Endothelial cell of umbilical vein (primary cell): ENCODE data around the gene FGF9. TPM values are rescaled to one million over a fixed set of nuclear protein-coding genes. Genes with fewer than 3 reads are reported as not detected.

Experiments
- BruUV-seq: library from RNA; stranded (reverse); fragments of 400-500 nt; replicated peaks from 2 replicates; lab custom pipeline; 2021; lab: Mats Ljungman, UMichigan
- CTCF ChIA-PET: fragments of 300-600, 350-600 bp; sonication (Branson Sonifier 250); formaldehyde crosslinking; loops from one replicate; lab custom pipeline; 2021; ENCODE audit warnings: antibody characterized with exemption, inconsistent platforms; lab: Charles Lee
- POLR2A ChIA-PET: fragments of 300-600, 350-600 bp; sonication (Branson Sonifier 250); formaldehyde crosslinking; loops from one replicate; lab custom pipeline; 2021; ENCODE audit warnings: antibody characterized with exemption, inconsistent platforms; lab: Charles Lee
- DNase-seq: peaks from one replicate; pipeline ENCODE4 v3.0.0-alpha.2; 2011; ENCODE audit warnings: low read depth, low spot score
- FAIRE-seq: peaks from 2 replicates; lab custom pipeline; 2011; peaks lifted over from hg19 to GRCh38; lab: Jason Lieb, UNC
- H2AFZ ChIP-seq: 2 replicates; pipeline ENCODE4 v1.6.0; 2012; ENCODE audit warnings: low read depth, low read length, control low read depth, inconsistent platforms
- H3K27ac ChIP-seq: 2 replicates; pipeline ENCODE4 v1.5.1; 2011; ENCODE audit warnings: low read depth, mild to moderate bottlenecking, control low read depth, low read length, moderate library complexity; ENCODE audit not compliant: insufficient read depth
- H3K27me3 ChIP-seq, 2 experiments: 2 replicates each; pipeline versions ENCODE4 v1.6.0 to v1.6.1; 2011; ENCODE audit warnings: low read length in 2 of 2, mixed read lengths in 1 of 2; ENCODE audit not compliant: control insufficient read depth in 2 of 2, insufficient read depth in 2 of 2
- H3K36me3 ChIP-seq, 2 experiments: 2 replicates in 1 of 2; 3 replicates in 1 of 2; pipeline ENCODE4 v1.5.1; 2011; ENCODE audit warnings: low read length in 2 of 2, mild to moderate bottlenecking in 1 of 2, moderate library complexity in 1 of 2; ENCODE audit not compliant: control insufficient read depth in 2 of 2, insufficient read depth in 2 of 2; ENCODE audit errors: extremely low read depth in 1 of 2
- H3K4me1 ChIP-seq: 3 replicates; pipeline ENCODE4 v1.5.1; 2011; ENCODE audit warnings: mild to moderate bottlenecking, low read length; ENCODE audit not compliant: control insufficient read depth, insufficient read depth; ENCODE audit errors: extremely low read depth
- H3K4me2 ChIP-seq: 2 replicates; pipeline ENCODE4 v1.6.1; 2011; ENCODE audit warnings: low read length, control low read depth, mixed read lengths; ENCODE audit not compliant: insufficient read depth
- H3K4me3 ChIP-seq, 3 experiments: fragments of 200-600 bp in 1 of 3; sonication (generic), shearing (Covaris generic) in 1 of 3; replicated peaks in 1 of 3; 2 replicates each; pipeline ENCODE4 v1.5.1; 2011 to 2016; ENCODE audit warnings: control low read depth in 3 of 3, low read length in 3 of 3, mild to moderate bottlenecking in 2 of 3, inconsistent platforms in 1 of 3, low read depth in 1 of 3, moderate library complexity in 1 of 3; ENCODE audit not compliant: insufficient read depth in 1 of 3
- H3K79me2 ChIP-seq: 2 replicates; pipeline ENCODE4 v1.6.0; 2012; ENCODE audit warnings: low read length, inconsistent platforms; ENCODE audit not compliant: control insufficient read depth, insufficient read depth
- H3K9ac ChIP-seq: replicated peaks from 2 replicates; pipeline ENCODE3; 2011; ENCODE audit warnings: low read length, control low read depth; ENCODE audit not compliant: insufficient read depth; ENCODE audit errors: extremely low read depth
- H3K9me1 ChIP-seq: replicated peaks from 3 replicates; pipeline ENCODE4 v1.6.0; 2011; ENCODE audit warnings: mild to moderate bottlenecking, low read length; ENCODE audit not compliant: control insufficient read depth, insufficient read depth; ENCODE audit errors: extremely low read depth
- H3K9me3 ChIP-seq: replicated peaks from 2 replicates; pipeline ENCODE4 v1.5.1; 2012; ENCODE audit warnings: low read length, inconsistent platforms; ENCODE audit not compliant: control insufficient read depth, insufficient read depth
- H4K20me1 ChIP-seq: replicated peaks from 2 replicates; pipeline ENCODE3; 2011; ENCODE audit warnings: mild to moderate bottlenecking, low read length; ENCODE audit not compliant: control insufficient read depth, insufficient read depth; ENCODE audit errors: extremely low read depth
- EZH2 ChIP-seq: IDR thresholded peaks from 2 replicates; pipeline ENCODE4 v1.6.1; 2012; ENCODE audit warnings: borderline replicate concordance, low read depth, mild to moderate bottlenecking, moderate library complexity, low read length, inconsistent platforms; ENCODE audit not compliant: severe bottlenecking
- FOS ChIP-seq: IDR thresholded peaks from 2 replicates; pipeline ENCODE4 v1.6.1; 2011; ENCODE audit warnings: mild to moderate bottlenecking, low read length, moderate library complexity, borderline replicate concordance; ENCODE audit not compliant: insufficient read depth
- JUN ChIP-seq: IDR thresholded peaks from 2 replicates; pipeline ENCODE4 v1.6.1; 2011; ENCODE audit warnings: borderline replicate concordance, low read depth; ENCODE audit not compliant: insufficient read length, insufficient read depth
- MYC ChIP-seq: IDR thresholded peaks from one replicate; pipeline ENCODE4 v1.6.1; 2011; ENCODE audit warnings: mild to moderate bottlenecking, low read depth, low read length
- POLR2A ChIP-seq: IDR thresholded peaks from 2 replicates; pipeline ENCODE4 v1.6.1; 2012; ENCODE audit warnings: low read depth, mild to moderate bottlenecking, control low read depth, low read length
- POLR2AphosphoS5 ChIP-seq: IDR thresholded peaks from 2 replicates; pipeline ENCODE4 v1.6.1; 2012; ENCODE audit warnings: low read depth, mild to moderate bottlenecking, control low read depth, low read length, moderate library complexity; ENCODE audit not compliant: insufficient read depth
- dilution Hi-C: fragments of 300-500 bp; cut with MboI; formaldehyde crosslinking; loops from one replicate; pipeline ENCODE4 v1.15.0; 2019; ENCODE audit warnings: low sequenced_read_pairs; ENCODE audit not compliant: extremely low pct_ligation_motif_present
- intact Hi-C: fragments of 100-400 bp; cut with micrococcal nuclease; formaldehyde crosslinking; loops from one replicate; pipeline ENCODE4 v1.10.0; 2022
- polyA plus RNA-seq, 4 experiments: library from polyadenylated mRNA; depleted of rRNA in 3 of 4; stranded (reverse) in 3 of 4; unstranded in 1 of 4; fragments of >200 nt; gene quantifications; 2 replicates each; pipeline versions ENCODE4 v1.2.1 to v1.2.3, GENCODE V29; 2011 to 2012; ENCODE audit warnings: missing spikeins in 1 of 4
- total RNA-seq: library from RNA; stranded (reverse); gene quantifications from 2 replicates; pipeline ENCODE4 v1.2.3, GENCODE V29; 2021
- TF ChIP-seq, protein P1 (sequence below): IDR thresholded peaks from 2 replicates; pipeline ENCODE4 v1.6.1; 2011; ENCODE audit not compliant: insufficient read depth, insufficient read length

FGF9 gene
- total and polyA plus RNA-seq, 2 donors (not counting 3 experiments of a cell fraction or from before 2014, with no cell fraction given) = not detected

DNA sequence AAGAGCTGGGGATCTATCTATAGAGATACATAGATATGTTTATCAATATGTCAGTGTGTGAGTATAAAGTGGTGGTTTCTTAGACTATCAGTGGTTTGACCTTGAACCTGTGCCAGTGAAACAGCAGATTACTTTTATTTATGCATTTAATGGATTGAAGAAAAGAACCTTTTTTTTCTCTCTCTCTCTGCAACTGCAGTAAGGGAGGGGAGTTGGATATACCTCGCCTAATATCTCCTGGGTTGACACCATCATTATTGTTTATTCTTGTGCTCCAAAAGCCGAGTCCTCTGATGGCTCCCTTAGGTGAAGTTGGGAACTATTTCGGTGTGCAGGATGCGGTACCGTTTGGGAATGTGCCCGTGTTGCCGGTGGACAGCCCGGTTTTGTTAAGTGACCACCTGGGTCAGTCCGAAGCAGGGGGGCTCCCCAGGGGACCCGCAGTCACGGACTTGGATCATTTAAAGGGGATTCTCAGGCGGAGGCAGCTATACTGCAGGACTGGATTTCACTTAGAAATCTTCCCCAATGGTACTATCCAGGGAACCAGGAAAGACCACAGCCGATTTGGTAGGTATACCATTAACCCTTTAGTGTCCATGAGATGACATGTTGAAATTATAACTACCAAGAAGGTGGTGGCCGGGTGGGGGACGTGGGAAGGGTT, 880 bp downstream of the FGF9 start:
- no peaks in the 10 kb centered on the region for H4K20me1 ChIP-seq
- ChIA-PET POLR2A (no interaction called here), CTCF (interaction anchor here (1.3 to 4.0 kb wide), 2 partner anchors 34 to 1348 kb away, joined by 3 to 27 read pairs; no protein-coding TSS in a partner anchor)
- intact Hi-C loops = loop anchor here (2.0 to 5.0 kb wide), 2 partner anchors 69 to 374 kb away; no protein-coding TSS in a partner anchor
- no peaks in the 10 kb centered on the region for H3K79me2 ChIP-seq
- no peaks in the 10 kb centered on the region for H3K9me3 ChIP-seq
- no peaks in the 10 kb centered on the region for H3K9me1 ChIP-seq
- peaks cover 53 to 81% of the 10 kb centered on the region in 2 experiments for H3K27me3 ChIP-seq
- H3K4me2 ChIP-seq = peak overlapping the region; percentile 62
- no peak overlapping the region for H3K27ac ChIP-seq
- no peak overlapping the region for H2AFZ ChIP-seq
- DNase-seq (no peak), FAIRE-seq (no peak)
- BruUV-seq = no TSS peak
- H3K4me1 ChIP-seq = peaks cover 19% of the 10 kb centered on the region
- H3K36me3 ChIP-seq = no peaks in the 10 kb centered on the region
- TF ChIP-seq FOS (no peak), EZH2 (peak; percentile 70)
- no peak overlapping the region for H3K4me3 ChIP-seq
- dilution Hi-C loops = no loop called here
- no peak overlapping the region for H3K9ac ChIP-seq

DNA sequence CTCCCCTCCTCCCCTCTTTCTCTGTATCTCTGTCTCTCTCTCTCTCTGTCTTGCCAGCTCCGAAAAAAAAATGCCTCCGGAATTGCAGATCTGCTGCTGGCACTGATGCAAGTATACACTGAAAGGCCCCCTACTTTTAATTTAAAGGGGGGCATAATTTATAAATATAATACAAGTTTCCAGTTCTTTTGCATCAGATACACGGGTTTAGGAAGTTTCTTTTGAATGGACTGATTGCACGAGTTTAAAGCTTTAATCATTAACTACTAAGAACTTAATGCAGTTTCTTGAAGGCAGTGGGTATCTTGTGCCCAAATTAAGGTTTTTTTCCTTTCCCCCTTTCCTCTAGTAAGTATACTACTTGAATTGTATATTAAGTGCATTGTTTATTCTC, 1.4 kb downstream of the FGF9 start:
- Histone ChIP-seq H4K20me1 (no peaks in the 10 kb centered on the region), H3K4me2 (no peak overlapping the region), H3K4me1 (peaks cover 19% of the 10 kb centered on the region), H3K79me2 (no peaks in the 10 kb centered on the region), H3K36me3 (no peaks in the 10 kb centered on the region), H3K9ac (no peak overlapping the region), H3K9me1 (no peaks in the 10 kb centered on the region), H3K27ac (no peak overlapping the region), H3K4me3 (no peak overlapping the region), H2AFZ (no peak overlapping the region), H3K27me3 (peaks cover 57 to 85% of the 10 kb centered on the region in 2 experiments), H3K9me3 (no peaks in the 10 kb centered on the region)
- ChIA-PET POLR2A (no interaction called here), CTCF (no interaction called here)
- TF ChIP-seq EZH2 = no peak
- TF ChIP-seq POLR2AphosphoS5 = no peak
- TF ChIP-seq MYC = no peak
- TF ChIP-seq JUN = no peak
- no peak for TF ChIP-seq POLR2A
- TF ChIP-seq, protein P1, sequence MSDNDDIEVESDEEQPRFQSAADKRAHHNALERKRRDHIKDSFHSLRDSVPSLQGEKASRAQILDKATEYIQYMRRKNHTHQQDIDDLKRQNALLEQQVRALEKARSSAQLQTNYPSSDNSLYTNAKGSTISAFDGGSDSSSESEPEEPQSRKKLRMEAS = no peak
- DNase-seq (no peak), FAIRE-seq (no peak)
- intact Hi-C loops = loop anchor here (5.0 kb wide), 1 partner anchor 375 kb away; no protein-coding TSS in a partner anchor
- dilution Hi-C loops = no loop called here
- no TSS peak for BruUV-seq
